ENCODE results near the gene CXCL1.

CXCL1 gene

DNA sequence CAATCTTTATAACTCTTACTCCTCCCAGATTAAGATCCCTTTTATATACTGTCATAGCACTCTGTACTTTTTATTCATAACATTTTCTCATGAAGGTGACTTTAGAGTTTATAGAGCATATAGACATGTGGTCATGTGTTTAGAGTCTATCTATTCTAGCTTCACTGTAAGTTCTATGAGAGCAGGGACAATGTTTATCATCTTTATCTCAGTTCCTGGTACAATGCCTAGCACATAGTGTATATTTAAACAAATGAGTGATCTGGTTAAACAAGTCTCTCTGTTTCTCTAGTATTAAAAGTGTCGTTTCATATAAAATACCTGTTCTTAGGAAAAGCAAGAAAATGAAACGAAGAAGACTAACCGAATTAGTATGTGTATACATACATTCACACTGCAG lies 29.5 kb upstream of the CXCL1 start:
- H3K36me3 ChIP-seq (ENCODE audit: control insufficient read depth, insufficient read depth, low read length), result no peaks in the 10 kb centered on the region
- no peaks in the 10 kb centered on the region for H3K27me3 ChIP-seq (replicated peaks; ENCODE audit: control insufficient read depth, insufficient read depth, low read length)
- no peak overlapping the region for H3K4me3 ChIP-seq (replicated peaks; ENCODE audit: low read depth, low read length)
- TF ChIP-seq, protein P1, sequence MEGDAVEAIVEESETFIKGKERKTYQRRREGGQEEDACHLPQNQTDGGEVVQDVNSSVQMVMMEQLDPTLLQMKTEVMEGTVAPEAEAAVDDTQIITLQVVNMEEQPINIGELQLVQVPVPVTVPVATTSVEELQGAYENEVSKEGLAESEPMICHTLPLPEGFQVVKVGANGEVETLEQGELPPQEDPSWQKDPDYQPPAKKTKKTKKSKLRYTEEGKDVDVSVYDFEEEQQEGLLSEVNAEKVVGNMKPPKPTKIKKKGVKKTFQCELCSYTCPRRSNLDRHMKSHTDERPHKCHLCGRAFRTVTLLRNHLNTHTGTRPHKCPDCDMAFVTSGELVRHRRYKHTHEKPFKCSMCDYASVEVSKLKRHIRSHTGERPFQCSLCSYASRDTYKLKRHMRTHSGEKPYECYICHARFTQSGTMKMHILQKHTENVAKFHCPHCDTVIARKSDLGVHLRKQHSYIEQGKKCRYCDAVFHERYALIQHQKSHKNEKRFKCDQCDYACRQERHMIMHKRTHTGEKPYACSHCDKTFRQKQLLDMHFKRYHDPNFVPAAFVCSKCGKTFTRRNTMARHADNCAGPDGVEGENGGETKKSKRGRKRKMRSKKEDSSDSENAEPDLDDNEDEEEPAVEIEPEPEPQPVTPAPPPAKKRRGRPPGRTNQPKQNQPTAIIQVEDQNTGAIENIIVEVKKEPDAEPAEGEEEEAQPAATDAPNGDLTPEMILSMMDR (IDR thresholded peaks at IDR 0.05; ENCODE audit: insufficient read depth, low read length, poor library complexity, severe bottlenecking), result no peak
- no peak for DNase-seq (ENCODE audit: extremely low read depth, insufficient read length)

DNA sequence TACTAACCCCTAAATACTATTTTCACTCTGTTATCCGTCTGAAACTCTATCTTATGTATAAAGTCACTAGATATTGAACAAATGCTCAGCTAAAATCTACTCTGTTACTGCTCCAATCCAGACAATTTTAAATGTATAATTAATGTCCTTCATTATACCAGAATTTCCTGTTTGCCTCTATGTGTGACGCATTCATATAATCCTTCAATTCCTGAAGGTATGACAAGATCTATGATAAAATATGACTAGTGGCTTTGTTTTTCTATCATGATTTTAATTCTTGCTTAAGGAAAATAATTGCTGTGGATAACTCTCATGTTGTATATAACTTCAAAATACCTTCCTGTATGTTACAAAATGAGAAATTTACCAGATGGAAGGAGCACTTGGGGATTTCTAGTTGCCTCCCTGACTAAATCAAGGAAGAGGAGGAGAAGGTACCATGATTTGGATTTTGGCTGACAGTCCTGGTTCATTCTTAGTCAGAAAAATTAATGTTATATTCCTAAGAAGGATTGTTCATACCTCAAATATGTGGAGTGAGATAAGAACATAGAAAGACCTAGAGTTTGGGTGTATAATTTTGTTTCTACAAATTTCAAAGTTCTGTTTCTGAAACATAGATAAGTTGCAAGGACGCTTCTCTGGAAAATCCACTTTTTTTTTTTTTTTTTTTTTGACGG lies 27.8 kb upstream of the CXCL1 start:
- no peaks in the 10 kb centered on the region for H3K27me3 ChIP-seq (replicated peaks; ENCODE audit: control insufficient read depth, insufficient read depth, low read length)
- no peaks in the 10 kb centered on the region for H3K36me3 ChIP-seq (ENCODE audit: control insufficient read depth, insufficient read depth, low read length)
- no peak overlapping the region for H3K4me3 ChIP-seq (replicated peaks; ENCODE audit: low read depth, low read length)
- no peak for DNase-seq (ENCODE audit: extremely low read depth, insufficient read length)
- TF ChIP-seq, protein P1 (IDR thresholded peaks at IDR 0.05; ENCODE audit: insufficient read depth, low read length, poor library complexity, severe bottlenecking), result no peak

DNA sequence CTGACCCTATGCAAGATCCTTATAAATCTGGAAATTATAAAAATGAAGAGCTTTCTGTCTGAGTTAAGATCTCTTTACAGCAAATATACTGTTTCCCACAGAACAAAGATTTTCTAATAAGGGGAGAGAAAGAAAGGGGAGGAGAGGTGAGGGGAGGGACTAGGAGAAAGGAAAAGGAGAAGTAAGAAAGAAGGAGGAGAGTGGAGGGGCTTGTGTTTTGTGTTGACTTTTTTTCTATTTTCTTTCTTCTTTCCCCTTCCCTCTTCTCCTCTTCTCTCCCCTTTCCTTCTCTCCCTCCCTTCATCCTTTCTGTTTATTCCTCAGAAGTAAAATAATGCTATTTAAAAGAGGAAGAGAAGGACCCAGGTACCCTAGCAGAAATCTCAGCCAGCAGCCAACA lies 26.5 kb upstream of the CXCL1 start:
- DNase-seq (ENCODE audit: extremely low read depth, insufficient read length), result no peak
- TF ChIP-seq, protein P1 (IDR thresholded peaks at IDR 0.05; ENCODE audit: insufficient read depth, low read length, poor library complexity, severe bottlenecking), result no peak
- no peak overlapping the region for H3K4me3 ChIP-seq (replicated peaks; ENCODE audit: low read depth, low read length)
- H3K27me3 ChIP-seq (replicated peaks; ENCODE audit: control insufficient read depth, insufficient read depth, low read length), result no peaks in the 10 kb centered on the region
- H3K36me3 ChIP-seq (ENCODE audit: control insufficient read depth, insufficient read depth, low read length), result no peaks in the 10 kb centered on the region

GRCh38 chr4:73843369-73843768 lies 25.8 kb upstream of the CXCL1 start:
- Histone ChIP-seq H3K27me3 (replicated peaks; ENCODE audit: control insufficient read depth, insufficient read depth, low read length) (no peaks in the 10 kb centered on the region), H3K36me3 (ENCODE audit: control insufficient read depth, insufficient read depth, low read length) (no peaks in the 10 kb centered on the region), H3K4me3 (replicated peaks; ENCODE audit: low read depth, low read length) (no peak overlapping the region)
- DNase-seq (ENCODE audit: extremely low read depth, insufficient read length), result no peak
- TF ChIP-seq, protein P1 (IDR thresholded peaks at IDR 0.05; ENCODE audit: insufficient read depth, low read length, poor library complexity, severe bottlenecking), result no peak

- Histone ChIP-seq H3K27me3 (replicated peaks; ENCODE audit: control insufficient read depth, insufficient read depth, low read length) (no peaks in the 10 kb centered on the region), H3K36me3 (ENCODE audit: control insufficient read depth, insufficient read depth, low read length) (no peaks in the 10 kb centered on the region), H3K4me3 (replicated peaks; ENCODE audit: low read depth, low read length) (no peak overlapping the region)
- TF ChIP-seq, protein P1 (IDR thresholded peaks at IDR 0.05; ENCODE audit: insufficient read depth, low read length, poor library complexity, severe bottlenecking), result no peak
- no peak for DNase-seq (ENCODE audit: extremely low read depth, insufficient read length)
These were observed 24.8 kb upstream of the CXCL1 start for GRCh38 chr4:73844345-73844744.

- DNase-seq (ENCODE audit: extremely low read depth, insufficient read length), result no peak
- no peak overlapping the region for H3K4me3 ChIP-seq (replicated peaks; ENCODE audit: low read depth, low read length)
- TF ChIP-seq, protein P1 (IDR thresholded peaks at IDR 0.05; ENCODE audit: insufficient read depth, low read length, poor library complexity, severe bottlenecking), result no peak
- H3K27me3 ChIP-seq (replicated peaks; ENCODE audit: control insufficient read depth, insufficient read depth, low read length), result no peaks in the 10 kb centered on the region
- H3K36me3 ChIP-seq (ENCODE audit: control insufficient read depth, insufficient read depth, low read length), result no peaks in the 10 kb centered on the region
These were observed 24.4 kb upstream of the CXCL1 start for GRCh38 chr4:73844806-73845205.
